ENCODE results near the gene SLC31A1. TPM values are rescaled to one million over a fixed set of nuclear protein-coding genes. Genes with fewer than 3 reads are reported as not detected.

SLC31A1 gene
- total and polyA plus RNA-seq, 2 of the 13 experiments (the other 11 are each of a cell fraction or from before 2014, with no cell fraction given) = 62.9 to 70.0 TPM

DNA sequence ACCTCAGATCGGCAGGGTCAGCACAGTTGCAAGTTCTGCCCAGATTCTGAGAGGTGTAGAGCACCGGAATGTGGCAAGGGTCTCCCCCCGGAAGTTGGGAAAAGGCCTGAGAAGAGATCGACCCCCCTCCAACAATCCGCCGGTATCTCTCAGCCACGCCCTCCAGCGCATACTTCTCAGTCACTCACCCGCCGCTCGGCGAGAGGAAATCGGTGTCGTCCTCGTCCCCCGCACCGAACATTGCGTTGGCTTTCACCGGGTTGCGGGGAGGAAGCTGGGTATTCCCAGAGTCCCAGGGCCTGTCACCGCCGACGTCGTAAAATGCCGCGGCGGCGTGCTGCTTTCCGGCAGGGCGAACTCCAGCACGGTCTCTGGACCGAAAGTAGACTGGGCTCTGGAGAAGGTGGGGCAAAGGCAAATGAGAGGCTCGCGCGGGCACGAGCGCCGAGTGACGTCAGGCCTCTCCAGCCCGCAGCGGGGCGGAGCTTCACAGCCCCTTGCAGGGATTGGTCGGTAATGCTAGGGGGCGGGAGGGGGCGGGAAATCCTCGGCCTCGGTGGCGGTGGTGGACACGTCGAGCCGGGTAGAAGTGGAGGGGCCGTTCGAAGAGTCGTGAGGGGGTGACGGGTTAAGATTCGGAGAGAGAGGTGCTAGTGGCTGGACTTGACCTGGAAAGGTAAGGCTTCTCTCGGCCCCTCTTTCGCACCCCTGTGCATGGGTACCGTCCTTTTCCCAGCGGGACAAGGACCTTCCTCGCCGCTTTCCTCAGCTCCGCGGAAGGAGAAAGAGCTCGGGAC is at the start of gene SLC31A1, which contains the start of gene FKBP15 (continued):
- TF ChIP-seq ZFYVE20 (CRISPR knock-in tag; IDR thresholded peaks at IDR 0.05; ENCODE audit: borderline replicate concordance, low read depth) = no peak
- TF ChIP-seq ZMYM3 (CRISPR knock-in tag; IDR thresholded peaks at IDR 0.05) = no peak
- TF ChIP-seq, protein P1, sequence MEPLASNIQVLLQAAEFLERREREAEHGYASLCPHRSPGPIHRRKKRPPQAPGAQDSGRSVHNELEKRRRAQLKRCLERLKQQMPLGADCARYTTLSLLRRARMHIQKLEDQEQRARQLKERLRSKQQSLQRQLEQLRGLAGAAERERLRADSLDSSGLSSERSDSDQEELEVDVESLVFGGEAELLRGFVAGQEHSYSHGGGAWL (CRISPR knock-in tag; IDR thresholded peaks at IDR 0.05) = peak; percentile 62; the same call in 1 of the 2 replicates
- no peak for TF ChIP-seq MED13 (CRISPR knock-in tag; IDR thresholded peaks at IDR 0.05)
- TF ChIP-seq TCF7 (IDR thresholded peaks at IDR 0.05; ENCODE audit: low read depth) = no peak
- TF ChIP-seq, protein P2, sequence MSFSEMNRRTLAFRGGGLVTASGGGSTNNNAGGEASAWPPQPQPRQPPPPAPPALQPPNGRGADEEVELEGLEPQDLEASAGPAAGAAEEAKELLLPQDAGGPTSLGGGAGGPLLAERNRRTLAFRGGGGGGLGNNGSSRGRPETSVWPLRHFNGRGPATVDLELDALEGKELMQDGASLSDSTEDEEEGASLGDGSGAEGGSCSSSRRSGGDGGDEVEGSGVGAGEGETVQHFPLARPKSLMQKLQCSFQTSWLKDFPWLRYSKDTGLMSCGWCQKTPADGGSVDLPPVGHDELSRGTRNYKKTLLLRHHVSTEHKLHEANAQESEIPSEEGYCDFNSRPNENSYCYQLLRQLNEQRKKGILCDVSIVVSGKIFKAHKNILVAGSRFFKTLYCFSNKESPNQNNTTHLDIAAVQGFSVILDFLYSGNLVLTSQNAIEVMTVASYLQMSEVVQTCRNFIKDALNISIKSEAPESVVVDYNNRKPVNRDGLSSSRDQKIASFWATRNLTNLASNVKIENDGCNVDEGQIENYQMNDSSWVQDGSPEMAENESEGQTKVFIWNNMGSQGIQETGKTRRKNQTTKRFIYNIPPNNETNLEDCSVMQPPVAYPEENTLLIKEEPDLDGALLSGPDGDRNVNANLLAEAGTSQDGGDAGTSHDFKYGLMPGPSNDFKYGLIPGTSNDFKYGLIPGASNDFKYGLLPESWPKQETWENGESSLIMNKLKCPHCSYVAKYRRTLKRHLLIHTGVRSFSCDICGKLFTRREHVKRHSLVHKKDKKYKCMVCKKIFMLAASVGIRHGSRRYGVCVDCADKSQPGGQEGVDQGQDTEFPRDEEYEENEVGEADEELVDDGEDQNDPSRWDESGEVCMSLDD (CRISPR knock-in tag; IDR thresholded peaks at IDR 0.05; ENCODE audit: borderline replicate concordance) = no peak
- peak; percentile 69 for TF ChIP-seq ZNF564 (CRISPR knock-in tag; IDR thresholded peaks at IDR 0.05)
- TF ChIP-seq KDM6A (CRISPR knock-in tag; IDR thresholded peaks at IDR 0.05; ENCODE audit: low read depth) = 0 out of 2 replicates have a peak, but pooled peaks have one; percentile 15
- TF ChIP-seq TARDBP (CRISPR knock-in tag; IDR thresholded peaks at IDR 0.05) = peak; percentile 77
- peak; percentile 77; the same call in 1 of the 2 replicates for TF ChIP-seq HOXA5 (CRISPR knock-in tag; IDR thresholded peaks at IDR 0.05)
- TF ChIP-seq, protein P3, sequence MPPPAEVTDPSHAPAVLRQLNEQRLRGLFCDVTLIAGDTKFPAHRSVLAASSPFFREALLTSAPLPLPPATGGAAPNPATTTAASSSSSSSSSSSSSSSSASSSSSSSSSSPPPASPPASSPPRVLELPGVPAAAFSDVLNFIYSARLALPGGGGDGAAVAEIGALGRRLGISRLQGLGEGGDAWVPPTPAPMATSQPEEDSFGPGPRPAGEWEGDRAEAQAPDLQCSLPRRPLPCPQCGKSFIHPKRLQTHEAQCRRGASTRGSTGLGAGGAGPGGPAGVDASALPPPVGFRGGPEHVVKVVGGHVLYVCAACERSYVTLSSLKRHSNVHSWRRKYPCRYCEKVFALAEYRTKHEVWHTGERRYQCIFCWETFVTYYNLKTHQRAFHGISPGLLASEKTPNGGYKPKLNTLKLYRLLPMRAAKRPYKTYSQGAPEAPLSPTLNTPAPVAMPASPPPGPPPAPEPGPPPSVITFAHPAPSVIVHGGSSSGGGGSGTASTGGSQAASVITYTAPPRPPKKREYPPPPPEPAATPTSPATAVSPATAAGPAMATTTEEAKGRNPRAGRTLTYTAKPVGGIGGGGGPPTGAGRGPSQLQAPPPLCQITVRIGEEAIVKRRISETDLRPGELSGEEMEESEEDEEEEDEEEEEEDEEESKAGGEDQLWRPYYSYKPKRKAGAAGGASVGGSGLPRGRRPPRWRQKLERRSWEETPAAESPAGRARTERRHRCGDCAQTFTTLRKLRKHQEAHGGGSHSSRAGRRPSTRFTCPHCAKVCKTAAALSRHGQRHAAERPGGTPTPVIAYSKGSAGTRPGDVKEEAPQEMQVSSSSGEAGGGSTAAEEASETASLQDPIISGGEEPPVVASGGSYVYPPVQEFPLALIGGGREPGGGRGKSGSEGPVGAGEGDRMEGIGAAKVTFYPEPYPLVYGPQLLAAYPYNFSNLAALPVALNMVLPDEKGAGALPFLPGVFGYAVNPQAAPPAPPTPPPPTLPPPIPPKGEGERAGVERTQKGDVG (CRISPR knock-in tag; IDR thresholded peaks at IDR 0.05; ENCODE audit: borderline replicate concordance) = 0 out of 2 replicates have a peak, but pooled peaks have one; percentile 30
- TF ChIP-seq YEATS4 (CRISPR knock-in tag; IDR thresholded peaks at IDR 0.05; ENCODE audit: borderline replicate concordance) = peak; percentile 87
- no peak for TF ChIP-seq ZNF773 (CRISPR knock-in tag; IDR thresholded peaks at IDR 0.05; ENCODE audit: borderline replicate concordance)
- 0 out of 2 replicates have a peak, but pooled peaks have one; percentile 28 for TF ChIP-seq ZNF44 (CRISPR knock-in tag; IDR thresholded peaks at IDR 0.05)
- TF ChIP-seq SRSF1 (optimal IDR thresholded peaks at IDR 0.05; ENCODE audit: low read depth, low read length) = peak; percentile 43
- TF ChIP-seq SCMH1 (CRISPR knock-in tag; IDR thresholded peaks at IDR 0.05; ENCODE audit: borderline replicate concordance) = no peak
- no peak for TF ChIP-seq ZNF3 (CRISPR knock-in tag; IDR thresholded peaks at IDR 0.05)
- TF ChIP-seq, protein P4, sequence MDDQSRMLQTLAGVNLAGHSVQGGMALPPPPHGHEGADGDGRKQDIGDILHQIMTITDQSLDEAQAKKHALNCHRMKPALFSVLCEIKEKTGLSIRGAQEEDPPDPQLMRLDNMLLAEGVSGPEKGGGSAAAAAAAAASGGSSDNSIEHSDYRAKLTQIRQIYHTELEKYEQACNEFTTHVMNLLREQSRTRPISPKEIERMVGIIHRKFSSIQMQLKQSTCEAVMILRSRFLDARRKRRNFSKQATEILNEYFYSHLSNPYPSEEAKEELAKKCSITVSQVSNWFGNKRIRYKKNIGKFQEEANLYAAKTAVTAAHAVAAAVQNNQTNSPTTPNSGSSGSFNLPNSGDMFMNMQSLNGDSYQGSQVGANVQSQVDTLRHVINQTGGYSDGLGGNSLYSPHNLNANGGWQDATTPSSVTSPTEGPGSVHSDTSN (CRISPR knock-in tag; IDR thresholded peaks at IDR 0.05; ENCODE audit: borderline replicate concordance) = no peak
- no peak for TF ChIP-seq SYNCRIP (IDR thresholded peaks at IDR 0.05; ENCODE audit: insufficient read depth, low read depth, low read length)
- TF ChIP-seq SP4 (CRISPR knock-in tag; IDR thresholded peaks at IDR 0.05) = peak; percentile 88
- TF ChIP-seq, protein P5, sequence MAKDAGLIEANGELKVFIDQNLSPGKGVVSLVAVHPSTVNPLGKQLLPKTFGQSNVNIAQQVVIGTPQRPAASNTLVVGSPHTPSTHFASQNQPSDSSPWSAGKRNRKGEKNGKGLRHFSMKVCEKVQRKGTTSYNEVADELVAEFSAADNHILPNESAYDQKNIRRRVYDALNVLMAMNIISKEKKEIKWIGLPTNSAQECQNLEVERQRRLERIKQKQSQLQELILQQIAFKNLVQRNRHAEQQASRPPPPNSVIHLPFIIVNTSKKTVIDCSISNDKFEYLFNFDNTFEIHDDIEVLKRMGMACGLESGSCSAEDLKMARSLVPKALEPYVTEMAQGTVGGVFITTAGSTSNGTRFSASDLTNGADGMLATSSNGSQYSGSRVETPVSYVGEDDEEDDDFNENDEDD (CRISPR knock-in tag; IDR thresholded peaks at IDR 0.05; ENCODE audit: borderline replicate concordance) = peak; percentile 38; the same call in 1 of the 2 replicates

Data from HepG2 (cell line).